Stimulated activated CD8-positive, alpha-beta memory T cell treated with anti-CD3 and anti-CD28 coated beads, Interleukin-2, amount 100 ng/mL, for 1 hour (primary cell): ENCODE results near the gene UBE2D3.
"Not testable (repeated sequence)": the region's sequence is repeated elsewhere in the genome, so short reads cannot be mapped to it uniquely, and the experiment has no call there.

Source experiments
- DNase-seq, 2 donors: peaks; one replicate each; pipeline ENCODE4 v3.0.0-alpha.2; 2020; ENCODE audit warnings: low read depth in 2 of 2

UBE2D3 gene

DNA sequence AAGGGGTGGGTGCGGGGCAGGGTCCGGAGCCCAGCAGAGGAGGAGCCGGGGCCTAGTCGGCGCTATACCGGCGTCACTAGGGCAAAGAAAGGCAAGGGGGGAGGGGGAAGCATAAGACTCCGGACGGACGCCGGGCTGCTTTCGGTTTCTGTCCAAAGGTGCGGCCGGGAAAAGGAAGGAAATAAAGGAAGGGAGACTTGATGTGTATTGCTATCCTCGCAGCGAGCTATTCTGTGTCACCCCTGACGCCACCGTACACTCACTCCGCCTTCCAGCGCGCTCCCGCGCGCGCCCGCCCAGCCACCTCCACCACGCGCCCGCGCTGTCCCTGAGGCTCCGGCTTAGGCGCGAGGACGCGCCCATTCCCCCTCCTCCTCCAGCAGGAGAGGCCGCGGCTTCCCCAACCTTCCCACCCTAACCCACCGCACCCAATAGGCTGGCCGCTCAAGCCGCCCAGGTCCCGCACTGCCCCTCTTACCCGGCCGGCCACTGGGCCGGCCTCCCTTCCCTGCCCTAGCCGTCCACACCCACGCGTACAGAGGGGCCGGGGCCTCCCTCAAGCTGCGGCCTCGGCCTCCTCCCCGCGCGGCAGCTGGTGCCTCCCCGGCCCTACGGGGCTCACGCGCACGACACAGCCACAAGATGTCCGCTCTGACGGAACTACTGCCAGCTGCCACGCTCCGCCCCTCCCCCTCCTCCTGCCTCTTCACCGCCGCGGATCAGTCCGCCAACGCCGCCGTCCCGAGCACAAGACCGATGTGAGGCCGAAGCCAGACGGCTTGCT, at the start of gene UBE2D3:
Gene UBE2D3 (minus strand): TSS at position 662 of the 784 bp plus-strand sequence. CDS start 1,043 bp downstream, outside the sequence.
- DNase-seq = peak; percentile 91 to 92

DNA sequence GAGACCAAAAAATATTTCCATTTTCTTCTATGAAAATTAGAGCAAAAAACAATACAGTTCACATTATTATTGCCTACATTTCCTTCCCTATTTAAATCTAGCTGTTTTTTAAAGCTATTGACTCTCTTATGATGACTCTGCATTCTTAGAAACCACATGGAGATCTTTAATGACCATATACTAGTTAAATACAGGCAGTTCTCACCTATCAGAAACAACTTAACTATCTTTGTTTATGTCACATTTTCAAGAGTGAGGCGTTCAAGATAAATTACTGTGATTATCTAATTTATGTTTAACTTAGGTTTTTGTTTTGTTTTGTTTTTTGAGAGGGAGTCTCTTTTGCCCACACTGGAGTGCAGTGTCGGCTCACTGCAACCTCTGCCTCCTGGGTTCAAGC, 44.4 kb upstream of the UBE2D3 start:
- no peak for DNase-seq

GRCh38 chr4:102869569-102870197, 42.3 kb upstream of the UBE2D3 start:
- DNase-seq = no peak

- peak; percentile 78 to 83 for DNase-seq
These were observed 41.6 kb upstream of the UBE2D3 start, which contains the start of gene CISD2 for GRCh38 chr4:102868781-102869568. CISD2 (plus strand) TSS chr4:102868992; CDS start chr4:102869085, 93 bp downstream.

DNA sequence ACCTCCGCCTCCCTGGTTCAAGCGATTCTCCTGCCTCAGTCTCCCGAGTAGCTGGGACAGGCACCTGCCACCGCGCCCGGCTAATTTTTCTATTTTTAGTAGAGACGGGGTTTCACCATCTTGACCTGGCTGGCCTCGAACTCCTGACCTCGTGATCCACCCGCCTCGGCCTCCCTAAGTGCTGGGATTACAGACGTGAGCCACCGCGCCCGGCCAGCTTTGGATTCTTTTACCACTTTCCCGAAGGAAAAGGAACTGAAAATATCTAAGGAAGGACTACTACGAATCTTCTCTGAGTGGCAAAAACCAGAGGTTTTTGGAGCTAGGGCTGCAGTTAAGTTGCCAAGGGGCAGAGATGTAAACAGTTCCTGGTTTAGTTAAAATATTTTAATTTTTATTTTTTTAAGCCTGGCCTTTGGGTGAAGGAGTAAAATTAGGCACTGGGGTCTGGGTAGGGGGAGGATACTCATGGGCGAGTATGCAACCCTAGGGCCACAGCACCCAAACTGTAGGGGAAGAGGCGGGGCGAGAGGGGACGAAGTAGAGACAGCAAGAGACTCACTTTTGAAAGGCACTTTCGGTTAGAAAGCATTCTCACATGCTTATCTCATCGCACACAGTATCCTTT, 40.9 kb upstream of the UBE2D3 start:
- DNase-seq = no peak

DNA sequence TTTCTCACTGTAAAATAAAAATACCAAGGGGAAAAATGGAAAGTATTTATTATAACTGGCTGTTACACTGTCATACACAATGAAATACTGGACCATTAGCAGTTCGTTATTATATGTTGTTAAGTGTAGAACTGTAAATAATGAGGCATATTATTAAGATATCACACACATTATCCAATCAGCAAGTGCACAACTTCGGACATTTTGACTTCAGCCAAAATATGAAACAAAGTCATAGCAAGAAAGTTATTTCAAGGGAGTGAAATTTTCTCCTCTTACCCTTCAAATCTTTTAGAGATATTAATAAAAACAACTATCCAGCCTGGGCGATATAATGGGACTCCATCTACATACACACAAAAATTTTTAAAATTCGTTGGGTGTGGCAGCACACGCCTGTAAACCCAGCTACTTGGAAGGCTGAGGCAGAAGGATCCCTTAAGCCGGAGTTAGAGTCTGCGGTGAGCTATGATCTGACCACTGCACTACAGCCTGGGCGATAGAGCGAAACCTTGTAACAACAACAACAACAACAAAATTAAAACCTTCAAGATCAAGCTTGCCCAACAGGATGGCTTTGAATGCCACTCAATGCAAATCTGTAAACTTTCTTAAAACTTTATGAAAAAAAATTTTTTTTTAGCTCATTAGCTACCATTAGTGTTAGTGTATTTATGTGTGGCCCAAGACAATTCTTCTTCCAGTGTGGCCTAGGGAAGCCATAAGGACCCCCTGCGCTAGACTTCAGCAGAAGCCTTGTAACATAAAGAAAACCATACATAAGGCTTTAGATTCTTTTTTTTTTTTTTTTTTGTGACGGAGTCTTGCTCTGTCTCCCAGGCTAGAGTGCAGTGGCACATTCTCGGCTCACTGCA, 40.2 kb upstream of the UBE2D3 start:
- DNase-seq = no peak

- DNase-seq = not testable (repeated sequence)
These were observed 38.0 kb upstream of the UBE2D3 start for GRCh38 chr4:102865327-102865726.

- DNase-seq = no peak
These were observed 35.4 kb upstream of the UBE2D3 start for GRCh38 chr4:102862747-102863146.

DNA sequence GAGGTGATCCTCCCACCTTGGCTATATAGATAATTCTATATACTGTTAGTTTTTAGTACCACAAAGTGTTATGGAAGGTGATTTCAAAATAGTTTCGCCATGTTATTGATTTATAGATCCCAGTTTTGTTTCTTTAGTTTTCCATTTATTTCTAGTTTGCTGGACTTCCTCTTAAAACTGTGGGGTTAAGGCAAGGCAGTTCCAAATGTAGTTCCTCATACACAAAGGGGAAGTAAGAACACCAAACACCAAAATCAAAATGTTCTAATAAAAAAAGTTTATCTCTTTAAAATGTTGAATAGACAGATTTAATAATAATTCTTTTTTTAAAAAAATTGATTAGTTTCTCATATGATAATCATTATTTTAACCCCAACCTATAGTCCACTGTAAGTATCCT, 34.7 kb upstream of the UBE2D3 start:
- no peak for DNase-seq

DNA sequence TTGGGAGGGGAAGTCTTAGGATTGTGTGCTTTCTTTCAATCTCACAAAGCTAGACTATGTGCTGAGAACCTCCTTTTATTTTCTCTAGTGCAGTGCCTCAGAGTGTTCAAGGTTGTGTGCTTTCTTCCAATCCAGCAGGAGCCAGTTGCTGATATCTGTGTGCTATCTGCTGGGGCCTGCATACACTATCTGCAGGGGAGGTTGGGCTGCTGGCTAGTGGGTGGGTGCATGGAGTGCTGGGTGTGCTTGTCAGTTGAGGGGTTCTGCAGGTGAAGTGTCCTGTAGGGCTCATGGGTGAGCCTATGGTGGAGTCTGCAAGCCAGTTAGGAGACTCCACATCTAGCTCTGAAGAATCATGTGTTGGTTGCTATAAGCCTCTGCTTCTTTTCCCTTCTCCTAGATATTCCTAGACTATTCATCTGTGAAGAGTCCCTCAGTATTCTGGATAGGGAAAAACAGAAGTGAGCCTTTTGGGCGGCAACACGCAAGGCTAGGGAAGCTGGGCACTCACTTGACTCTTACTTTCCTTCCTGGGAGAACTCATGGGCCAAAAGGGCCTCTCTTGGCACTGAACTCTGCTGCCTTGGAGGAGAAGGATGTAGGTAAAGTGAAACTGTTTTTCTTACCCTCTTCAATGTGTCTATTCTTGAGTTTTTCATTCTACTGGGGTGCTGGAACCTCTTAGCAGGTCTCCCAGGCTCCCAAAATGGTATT, 33.4 kb upstream of the UBE2D3 start:
- DNase-seq = no peak

GRCh38 chr4:102858828-102859464, 31.6 kb upstream of the UBE2D3 start:
- DNase-seq = no peak

GRCh38 chr4:102850370-102850769, 23.0 kb upstream of the UBE2D3 start:
- DNase-seq = no peak

GRCh38 chr4:102849579-102850104, 22.3 kb upstream of the UBE2D3 start:
- no peak for DNase-seq

GRCh38 chr4:102847687-102848086, 20.3 kb upstream of the UBE2D3 start:
- no peak for DNase-seq

GRCh38 chr4:102843938-102844337, 16.6 kb upstream of the UBE2D3 start:
- no peak for DNase-seq

- no peak for DNase-seq
These were observed 15.9 kb upstream of the UBE2D3 start for GRCh38 chr4:102843273-102843672.

- DNase-seq = no peak
These were observed 15.0 kb upstream of the UBE2D3 start for GRCh38 chr4:102842367-102842766.

GRCh38 chr4:102836596-102836995, 9.2 kb upstream of the UBE2D3 start:
- DNase-seq = no peak

GRCh38 chr4:102832667-102833066, 5.3 kb upstream of the UBE2D3 start:
- DNase-seq = no peak

DNA sequence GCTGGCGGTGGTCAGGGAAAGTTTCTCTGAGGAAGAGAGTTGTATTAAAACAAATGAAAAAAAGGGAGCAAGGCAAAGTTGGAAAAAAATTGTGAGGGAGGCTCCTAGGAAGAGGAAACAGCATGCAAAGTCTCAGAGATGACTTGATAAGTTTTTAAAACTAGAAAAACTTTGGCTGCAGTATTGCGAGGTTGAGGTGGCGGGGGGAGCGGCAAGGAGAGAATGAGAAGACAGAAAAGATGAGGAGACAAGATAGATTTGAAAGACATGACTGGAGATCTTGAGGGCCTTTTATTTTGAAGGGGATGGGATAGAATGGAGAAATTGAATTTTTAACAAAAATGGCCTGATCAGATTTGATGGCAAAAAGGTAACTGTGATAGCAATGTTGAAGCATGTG, 4.8 kb upstream of the UBE2D3 start:
- no peak for DNase-seq
